Measurements from ENCODE around the gene MGA.

Gene MGA

GRCh38 chr15:41660235-41661077, at the start of gene MGA:
TSS of gene MGA (plus strand) at chr15:41660405.
- peak within 1 kb of the TSS; percentile 69 for H3K27ac ChIP-seq (ENCODE audit: poor library complexity, severe bottlenecking)
- H3K27me3 ChIP-seq (ENCODE audit: insufficient read depth, poor library complexity, severe bottlenecking) = no peaks in the 10 kb centered on the region
- no peaks in the 10 kb centered on the region for H3K9me3 ChIP-seq (ENCODE audit: severe bottlenecking)
- DNase-seq (ENCODE audit: low spot score) (peak; percentile 98), ATAC-seq (ENCODE audit: low read depth) (peak; percentile 88)
- peak within 1 kb of the TSS; percentile 35 for H3K4me3 ChIP-seq (ENCODE audit: severe bottlenecking)
- peak; percentile 39 for TF ChIP-seq CTCF (IDR thresholded peaks at IDR 0.05; ENCODE audit: poor library complexity, severe bottlenecking)
- no peaks in the 10 kb centered on the region for H3K36me3 ChIP-seq (ENCODE audit: low read depth)
- H3K4me1 ChIP-seq (ENCODE audit: insufficient read depth, poor library complexity, severe bottlenecking) = peaks cover 25% of the 10 kb centered on the region

- H3K27ac ChIP-seq (ENCODE audit: poor library complexity, severe bottlenecking) = peak overlapping the region; percentile 69
- 0 out of 2 replicates have a peak, but pooled peaks cover 4% of the 10 kb centered on the region for H3K36me3 ChIP-seq (ENCODE audit: low read depth)
- H3K27me3 ChIP-seq (ENCODE audit: insufficient read depth, poor library complexity, severe bottlenecking) = no peaks in the 10 kb centered on the region
- no peak for TF ChIP-seq CTCF (IDR thresholded peaks at IDR 0.05; ENCODE audit: poor library complexity, severe bottlenecking)
- H3K9me3 ChIP-seq (ENCODE audit: severe bottlenecking) = no peaks in the 10 kb centered on the region
- H3K4me3 ChIP-seq (ENCODE audit: severe bottlenecking) = peak overlapping the region; percentile 36
- peaks cover 5% of the 10 kb centered on the region for H3K4me1 ChIP-seq (ENCODE audit: insufficient read depth, poor library complexity, severe bottlenecking)
- ATAC-seq (ENCODE audit: low read depth) (no peak), DNase-seq (ENCODE audit: low spot score) (no peak)
Measured at GRCh38 chr15:41620536-41621199, 39.5 kb upstream of the MGA start.

GRCh38 chr15:41621200-41622193, 38.7 kb upstream of the MGA start:
- Histone ChIP-seq H3K27me3 (ENCODE audit: insufficient read depth, poor library complexity, severe bottlenecking) (no peaks in the 10 kb centered on the region), H3K9me3 (ENCODE audit: severe bottlenecking) (no peaks in the 10 kb centered on the region), H3K4me3 (ENCODE audit: severe bottlenecking) (peak overlapping the region; percentile 36), H3K27ac (ENCODE audit: poor library complexity, severe bottlenecking) (peak overlapping the region; percentile 69), H3K36me3 (ENCODE audit: low read depth) (0 out of 2 replicates have a peak, but pooled peaks cover 4% of the 10 kb centered on the region), H3K4me1 (ENCODE audit: insufficient read depth, poor library complexity, severe bottlenecking) (peaks cover 5% of the 10 kb centered on the region)
- DNase-seq (ENCODE audit: low spot score) (peak; percentile 96), ATAC-seq (ENCODE audit: low read depth) (peak; percentile 88)
- no peak for TF ChIP-seq CTCF (IDR thresholded peaks at IDR 0.05; ENCODE audit: poor library complexity, severe bottlenecking)

GRCh38 chr15:41622901-41623300, 37.3 kb upstream of the MGA start:
- no peak overlapping the region for H3K4me3 ChIP-seq (ENCODE audit: severe bottlenecking)
- H3K27ac ChIP-seq (ENCODE audit: poor library complexity, severe bottlenecking) = no peak overlapping the region
- peaks cover 5% of the 10 kb centered on the region for H3K4me1 ChIP-seq (ENCODE audit: insufficient read depth, poor library complexity, severe bottlenecking)
- no peaks in the 10 kb centered on the region for H3K27me3 ChIP-seq (ENCODE audit: insufficient read depth, poor library complexity, severe bottlenecking)
- ATAC-seq (ENCODE audit: low read depth) (no peak), DNase-seq (ENCODE audit: low spot score) (no peak)
- 0 out of 2 replicates have a peak, but pooled peaks cover 4% of the 10 kb centered on the region for H3K36me3 ChIP-seq (ENCODE audit: low read depth)
- no peak for TF ChIP-seq CTCF (IDR thresholded peaks at IDR 0.05; ENCODE audit: poor library complexity, severe bottlenecking)
- H3K9me3 ChIP-seq (ENCODE audit: severe bottlenecking) = no peaks in the 10 kb centered on the region

Data from RWPE2 (cell line).